HFFc6 (cell line): Measurements from ENCODE around the gene C2orf15. TPM values are rescaled to one million over a fixed set of nuclear protein-coding genes. Genes with fewer than 3 reads are reported as not detected.

Source experiments
- DNase-seq: peaks from one replicate; pipeline ENCODE4 v3.0.0-alpha.2; 2018
- H3K27ac Mint-ChIP-seq: 2 replicates; pipeline ENCODE4 v1.8.0; 2020; ENCODE audit warnings: mild to moderate bottlenecking, mixed read lengths
- H3K27me3 Mint-ChIP-seq: 2 replicates; pipeline ENCODE4 v1.8.0; 2021; ENCODE audit warnings: mild to moderate bottlenecking, moderate library complexity, mixed read lengths; ENCODE audit not compliant: insufficient read depth
- H3K36me3 Mint-ChIP-seq: 2 replicates; pipeline ENCODE4 v1.8.0; 2021; ENCODE audit warnings: low read depth, mixed read lengths
- H3K4me1 Mint-ChIP-seq: 2 replicates; pipeline ENCODE4 v1.8.0; 2020; ENCODE audit warnings: low read depth, mixed read lengths
- H3K4me3 Mint-ChIP-seq: 2 replicates; pipeline ENCODE4 v1.8.0; 2020; ENCODE audit warnings: mild to moderate bottlenecking, moderate library complexity, mixed read lengths
- H3K9me3 Mint-ChIP-seq: 2 replicates; pipeline ENCODE4 v1.8.0; 2020; ENCODE audit warnings: mild to moderate bottlenecking, mixed read lengths
- CTCF ChIP-seq: fragments of 200-600 bp; sonication (generic); IDR thresholded peaks from 2 replicates; pipeline ENCODE4 v1.5.0; 2021; ENCODE audit warnings: antibody characterized with exemption, mild to moderate bottlenecking
- total RNA-seq, 6 experiments: library from RNA; stranded (reverse); fragmentation: NEBNext Ultra II Directional; extraction: Animal tissue kit (Norgen Biotek cat#: 25700); gene quantifications; 2 replicates in 1 of 6; 3 replicates in 5 of 6; pipeline ENCODE4 v1.2.3, GENCODE V29; 2021

The C2orf15 gene
- total RNA-seq, 6 experiments from 2014 or later: not detected

GRCh38 chr2:99140056-99140859 lies 1.2 kb upstream of the C2orf15 start:
- Mint-ChIP-seq H3K36me3 (no peaks in the 10 kb centered on the region), H3K27me3 (peaks cover 7% of the 10 kb centered on the region), H3K4me3 (peak overlapping the region; percentile 93), H3K9me3 (no peaks in the 10 kb centered on the region), H3K27ac (peak overlapping the region; percentile 31; the same call in 1 of the 2 replicates), H3K4me1 (peaks cover 9% of the 10 kb centered on the region; the same call in 1 of the 2 replicates)
- no peak for TF ChIP-seq CTCF
- no peak for DNase-seq

GRCh38 chr2:99140860-99141109 lies 722 bp upstream of the C2orf15 start:
- peak overlapping the region; percentile 93 for H3K4me3 Mint-ChIP-seq
- peak overlapping the region; percentile 31; the same call in 1 of the 2 replicates for H3K27ac Mint-ChIP-seq
- TF ChIP-seq CTCF: no peak
- peaks cover 9% of the 10 kb centered on the region for H3K27me3 Mint-ChIP-seq
- peaks cover 9% of the 10 kb centered on the region; the same call in 1 of the 2 replicates for H3K4me1 Mint-ChIP-seq
- no peak for DNase-seq
- no peaks in the 10 kb centered on the region for H3K9me3 Mint-ChIP-seq
- H3K36me3 Mint-ChIP-seq: no peaks in the 10 kb centered on the region

GRCh38 chr2:99150706-99151105 lies 9.2 kb downstream of the C2orf15 start:
- Mint-ChIP-seq H3K27me3 (0 out of 2 replicates have a peak, but pooled peaks cover 2% of the 10 kb centered on the region), H3K36me3 (no peaks in the 10 kb centered on the region), H3K4me3 (no peak overlapping the region), H3K9me3 (no peaks in the 10 kb centered on the region), H3K4me1 (peaks cover 7% of the 10 kb centered on the region), H3K27ac (no peak overlapping the region)
- no peak for DNase-seq
- no peak for TF ChIP-seq CTCF

GRCh38 chr2:99152199-99152895 lies 10.8 kb downstream of the C2orf15 start:
- Mint-ChIP-seq H3K4me1 (peaks cover 12% of the 10 kb centered on the region), H3K9me3 (no peaks in the 10 kb centered on the region), H3K36me3 (0 out of 2 replicates have a peak, but pooled peaks cover 3% of the 10 kb centered on the region), H3K4me3 (no peak overlapping the region), H3K27ac (no peak overlapping the region), H3K27me3 (no peaks in the 10 kb centered on the region)
- DNase-seq: no peak
- no peak for TF ChIP-seq CTCF

- Mint-ChIP-seq H3K27me3 (no peaks in the 10 kb centered on the region), H3K27ac (peak overlapping the region; percentile 86), H3K4me3 (peak overlapping the region; percentile 90), H3K9me3 (no peaks in the 10 kb centered on the region), H3K4me1 (peaks cover 12% of the 10 kb centered on the region), H3K36me3 (0 out of 2 replicates have a peak, but pooled peaks cover 4% of the 10 kb centered on the region)
- no peak for DNase-seq
- no peak for TF ChIP-seq CTCF
These were observed 12.6 kb downstream of the C2orf15 start for GRCh38 chr2:99153921-99154604.
